Peyer's patch (tissue), 4 donors: ENCODE measurements around the gene CRACR2B. TPM values are rescaled to one million over a fixed set of nuclear protein-coding genes. Genes with fewer than 3 reads are reported as not detected.
A peak's percentile ranks its signal among the peaks of the same experiment; 100 is the strongest.

Experiments
- DNase-seq, 3 donors: peaks; one replicate each; pipeline ENCODE4 v3.0.0-alpha.2; 2017 to 2019
- H3K27ac ChIP-seq, 4 donors: fragments of 200-600 bp; sonication (generic); one replicate each; pipeline ENCODE4 v1.5.1; 2016 to 2019
- H3K27me3 ChIP-seq, 2 donors: fragments of 200-600 bp; sonication (generic); one replicate each; pipeline ENCODE4 v1.5.1; 2019
- H3K36me3 ChIP-seq, 3 donors: fragments of 200-600 bp; sonication (generic); one replicate each; pipeline ENCODE4 v1.5.1; 2016 to 2019
- H3K4me1 ChIP-seq, 4 donors: fragments of 200-600 bp; sonication (generic); one replicate each; pipeline ENCODE4 v1.5.1; 2016 to 2019
- H3K4me3 ChIP-seq, 4 donors: fragments of 200-600 bp; sonication (generic); 1 replicate in 3 of 4; 2 replicates in 1 of 4; pipeline ENCODE4 v1.5.1; 2016 to 2019; ENCODE audit warnings: mild to moderate bottlenecking in 1 of 4
- H3K9me3 ChIP-seq, 4 donors: fragments of 200-600 bp; sonication (generic); one replicate each; pipeline ENCODE4 v1.5.1; 2016 to 2019; ENCODE audit warnings: mild to moderate bottlenecking in 1 of 4
- POLR2A ChIP-seq, 2 donors: fragments of 450-650 bp; IDR thresholded peaks; one replicate each; pipeline ENCODE4 v1.5.1; 2017; ENCODE audit warnings: antibody characterized with exemption in 2 of 2, mild to moderate bottlenecking in 2 of 2, moderate library complexity in 2 of 2
- total RNA-seq, 4 donors: library from RNA; depleted of rRNA; stranded (reverse); fragments of >200 nt; gene quantifications; one replicate each; pipeline ENCODE4 v1.1.0, GENCODE V29; 2016
- TF ChIP-seq, protein P1 (sequence below), 6 experiments: fragments of 450-650 bp in 4 of 6; fragments of 200-600 bp in 2 of 6; sonication (generic) in 1 of 6; IDR thresholded peaks; one replicate each; pipeline ENCODE4 v1.5.1; 2017 to 2019; ENCODE audit warnings: antibody characterized with exemption in 6 of 6, mild to moderate bottlenecking in 3 of 6, moderate library complexity in 1 of 6

CRACR2B gene
- total RNA-seq, 4 donors from 2014 or later: 44.0 to 175 (median 110) TPM

DNA sequence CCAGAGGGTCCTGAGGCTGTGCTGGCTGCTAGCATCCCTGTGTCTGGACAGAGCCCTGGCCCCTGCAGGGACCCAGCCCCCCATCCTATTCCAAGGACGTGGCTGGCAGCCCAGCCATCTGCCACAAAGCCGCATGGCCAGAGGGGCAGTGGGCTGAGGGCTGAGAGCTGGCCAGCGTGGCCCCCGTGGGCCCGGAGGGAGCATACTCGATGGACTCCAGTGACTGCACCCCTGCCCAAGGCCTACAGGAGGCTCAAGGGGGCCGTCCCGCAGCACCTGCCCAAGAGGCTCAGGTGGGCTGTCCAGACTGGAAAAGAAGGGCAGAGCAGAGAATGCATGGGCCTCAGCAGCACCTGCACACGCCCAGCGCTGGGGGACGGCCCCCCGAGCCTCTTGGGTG is 28.1 kb downstream of the CRACR2B start:
- H3K4me3 ChIP-seq: no peak overlapping the region
- H3K4me1 ChIP-seq: peaks cover 0 to 24% (median 0%) of the 10 kb centered on the region in 4 donors
- TF ChIP-seq, protein P1, sequence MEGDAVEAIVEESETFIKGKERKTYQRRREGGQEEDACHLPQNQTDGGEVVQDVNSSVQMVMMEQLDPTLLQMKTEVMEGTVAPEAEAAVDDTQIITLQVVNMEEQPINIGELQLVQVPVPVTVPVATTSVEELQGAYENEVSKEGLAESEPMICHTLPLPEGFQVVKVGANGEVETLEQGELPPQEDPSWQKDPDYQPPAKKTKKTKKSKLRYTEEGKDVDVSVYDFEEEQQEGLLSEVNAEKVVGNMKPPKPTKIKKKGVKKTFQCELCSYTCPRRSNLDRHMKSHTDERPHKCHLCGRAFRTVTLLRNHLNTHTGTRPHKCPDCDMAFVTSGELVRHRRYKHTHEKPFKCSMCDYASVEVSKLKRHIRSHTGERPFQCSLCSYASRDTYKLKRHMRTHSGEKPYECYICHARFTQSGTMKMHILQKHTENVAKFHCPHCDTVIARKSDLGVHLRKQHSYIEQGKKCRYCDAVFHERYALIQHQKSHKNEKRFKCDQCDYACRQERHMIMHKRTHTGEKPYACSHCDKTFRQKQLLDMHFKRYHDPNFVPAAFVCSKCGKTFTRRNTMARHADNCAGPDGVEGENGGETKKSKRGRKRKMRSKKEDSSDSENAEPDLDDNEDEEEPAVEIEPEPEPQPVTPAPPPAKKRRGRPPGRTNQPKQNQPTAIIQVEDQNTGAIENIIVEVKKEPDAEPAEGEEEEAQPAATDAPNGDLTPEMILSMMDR (IDR thresholded peaks at IDR 0.05): no peak
- TF ChIP-seq POLR2A (IDR thresholded peaks at IDR 0.05): no peak
- no peaks in the 10 kb centered on the region for H3K27me3 ChIP-seq
- H3K9me3 ChIP-seq: no peaks in the 10 kb centered on the region
- no peak for DNase-seq
- H3K36me3 ChIP-seq: no peaks in the 10 kb centered on the region
- H3K27ac ChIP-seq: no peak overlapping the region

DNA sequence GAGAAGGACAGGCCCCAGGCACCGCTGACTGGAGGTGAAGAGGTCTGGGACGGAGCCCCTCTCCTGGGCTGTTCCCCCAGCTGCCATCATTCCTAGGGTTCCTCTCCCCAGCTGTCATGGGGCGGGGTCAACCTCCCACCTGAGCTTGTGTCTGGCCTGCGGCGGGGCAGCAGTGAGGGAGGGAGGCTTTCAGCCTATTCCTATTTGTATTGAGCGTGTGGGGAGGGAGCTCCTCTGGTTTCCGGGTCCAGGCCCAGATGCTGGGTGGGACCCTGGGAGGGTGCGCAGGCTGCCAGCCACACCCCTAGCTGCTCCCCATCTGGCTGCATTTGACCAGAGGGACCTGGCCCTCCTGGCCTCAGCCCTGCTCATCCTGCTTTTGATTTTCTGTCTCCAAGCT is 28.7 kb downstream of the CRACR2B start:
- Histone ChIP-seq H3K9me3 (no peaks in the 10 kb centered on the region), H3K4me1 (peaks cover 0 to 18% (median 0%) of the 10 kb centered on the region in 4 donors), H3K27ac (no peak overlapping the region), H3K27me3 (no peaks in the 10 kb centered on the region), H3K36me3 (no peaks in the 10 kb centered on the region), H3K4me3 (no peak overlapping the region)
- DNase-seq: no peak
- TF ChIP-seq, protein P1 (IDR thresholded peaks at IDR 0.05): no peak

DNA sequence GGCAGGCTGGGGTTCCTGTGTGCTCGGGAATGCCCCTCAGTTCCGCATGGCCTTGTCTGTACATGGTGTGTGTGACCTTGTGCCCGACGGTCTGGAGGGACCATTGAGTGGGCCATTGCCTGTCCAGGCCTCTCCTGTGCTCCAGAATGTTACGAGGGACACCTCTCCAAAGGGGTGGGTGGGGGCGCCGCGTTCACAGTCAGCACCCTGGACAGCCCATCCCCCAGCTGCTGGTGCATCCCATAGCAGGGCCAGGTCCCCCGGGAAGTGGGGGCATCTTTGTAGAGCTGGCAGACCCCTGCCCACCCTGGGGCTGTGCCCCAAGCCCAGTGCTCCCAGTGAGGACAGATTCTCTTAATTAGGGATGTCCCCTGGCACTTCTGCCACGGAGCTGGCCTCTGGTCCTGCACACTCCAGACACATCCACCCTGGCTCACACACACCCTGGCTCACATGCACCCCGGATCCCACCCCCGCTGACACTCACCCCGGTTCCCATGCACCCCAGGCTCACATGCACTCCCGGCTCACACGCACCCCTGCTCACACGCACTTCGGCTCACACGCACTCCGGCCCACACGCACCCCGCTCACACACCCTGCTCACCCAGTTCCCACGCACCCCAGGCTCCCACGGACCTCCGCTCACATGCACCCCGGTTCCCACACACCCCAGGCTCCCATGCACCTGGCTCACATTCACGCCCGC is 30.5 kb downstream of the CRACR2B start:
- Histone ChIP-seq H3K36me3 (no peaks in the 10 kb centered on the region), H3K27me3 (peaks cover 0 to 4% of the 10 kb centered on the region in 2 donors), H3K27ac (no peak overlapping the region), H3K4me3 (no peak overlapping the region), H3K4me1 (peaks cover 0 to 26% (median 0%) of the 10 kb centered on the region in 4 donors), H3K9me3 (no peaks in the 10 kb centered on the region)
- DNase-seq: no peak
- no peak for TF ChIP-seq POLR2A (IDR thresholded peaks at IDR 0.05)
- TF ChIP-seq, protein P1 (IDR thresholded peaks at IDR 0.05): no peak

DNA sequence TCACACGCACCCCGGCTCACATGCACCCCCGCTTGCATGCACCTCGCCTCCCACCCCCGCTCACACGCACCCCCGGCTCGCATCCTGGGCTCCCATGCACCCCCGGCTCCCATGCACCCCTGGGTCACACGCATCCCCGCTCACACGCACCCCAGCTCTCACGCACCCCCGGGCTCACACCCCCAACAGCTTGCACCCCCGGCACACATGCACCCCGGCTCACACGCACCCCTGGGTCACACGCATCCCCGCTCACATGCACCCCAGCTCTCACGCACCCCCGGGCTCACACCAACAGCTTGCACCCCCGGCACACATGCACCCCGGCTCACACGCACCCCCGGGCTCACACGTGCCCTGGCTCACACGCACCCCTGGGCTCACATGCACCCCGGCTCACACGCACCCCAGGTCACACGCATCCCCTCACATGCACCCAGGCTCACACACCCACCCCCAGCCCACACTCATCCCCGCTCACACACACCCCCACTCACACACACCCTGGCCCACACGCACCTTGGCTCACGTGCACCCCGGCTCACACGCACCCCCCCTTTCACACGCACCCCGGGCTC is 31.1 kb downstream of the CRACR2B start:
- DNase-seq: no peak
- no peaks in the 10 kb centered on the region for H3K36me3 ChIP-seq
- TF ChIP-seq, protein P1 (IDR thresholded peaks at IDR 0.05): no peak
- TF ChIP-seq POLR2A (IDR thresholded peaks at IDR 0.05): no peak
- peaks cover 0 to 4% of the 10 kb centered on the region in 2 donors for H3K27me3 ChIP-seq
- H3K4me1 ChIP-seq: peaks cover 0 to 26% (median 0%) of the 10 kb centered on the region in 4 donors
- H3K4me3 ChIP-seq: no peak overlapping the region
- no peak overlapping the region for H3K27ac ChIP-seq
- no peaks in the 10 kb centered on the region for H3K9me3 ChIP-seq

DNA sequence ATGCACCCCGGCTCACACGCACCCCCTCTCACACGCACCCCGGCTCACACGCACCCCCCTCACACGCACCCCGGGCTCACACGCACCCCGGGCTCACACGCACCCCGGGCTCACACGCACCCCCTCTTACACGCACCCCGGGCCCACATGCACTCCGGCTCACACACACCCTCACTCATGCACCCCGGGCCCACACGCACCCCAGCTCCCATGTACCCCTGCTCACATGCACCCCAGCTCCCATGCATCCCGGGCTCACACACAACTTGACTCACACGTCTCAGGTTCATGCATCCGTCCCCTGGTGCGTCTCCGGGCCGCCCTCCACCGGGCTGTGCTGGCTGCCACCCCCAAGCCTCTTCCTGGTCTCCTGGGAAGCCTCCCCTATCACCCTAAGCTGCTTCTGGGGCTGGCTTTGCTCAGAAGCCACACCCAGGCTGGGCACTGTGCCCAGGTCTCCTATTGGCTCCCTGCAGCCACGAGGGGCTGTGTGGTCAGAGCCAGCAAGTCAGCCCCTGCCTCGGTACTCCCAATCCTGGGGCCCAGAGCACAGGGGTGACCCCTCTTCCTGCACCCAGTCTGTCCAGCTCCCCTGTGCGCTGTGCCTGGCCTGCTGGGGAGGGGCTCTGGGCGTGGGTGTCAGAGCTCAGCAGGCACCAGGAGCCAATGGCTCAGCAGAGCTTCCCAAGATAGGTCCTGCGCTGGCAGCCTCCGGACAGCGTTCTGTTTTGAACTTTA is 31.8 kb downstream of the CRACR2B start:
- Histone ChIP-seq H3K36me3 (no peaks in the 10 kb centered on the region), H3K27ac (peak overlapping the region in 2 of 4 donors; percentile 1 to 26), H3K9me3 (no peaks in the 10 kb centered on the region), H3K27me3 (peaks cover 0 to 4% of the 10 kb centered on the region in 2 donors), H3K4me3 (no peak overlapping the region), H3K4me1 (peaks cover 0 to 26% (median 0%) of the 10 kb centered on the region in 4 donors)
- no peak for TF ChIP-seq POLR2A (IDR thresholded peaks at IDR 0.05)
- TF ChIP-seq, protein P1 (IDR thresholded peaks at IDR 0.05): no peak
- peak in 2 of 3 donors; percentile 72 to 81 for DNase-seq
